ENCODE data around the gene LRTM2.

DNA sequence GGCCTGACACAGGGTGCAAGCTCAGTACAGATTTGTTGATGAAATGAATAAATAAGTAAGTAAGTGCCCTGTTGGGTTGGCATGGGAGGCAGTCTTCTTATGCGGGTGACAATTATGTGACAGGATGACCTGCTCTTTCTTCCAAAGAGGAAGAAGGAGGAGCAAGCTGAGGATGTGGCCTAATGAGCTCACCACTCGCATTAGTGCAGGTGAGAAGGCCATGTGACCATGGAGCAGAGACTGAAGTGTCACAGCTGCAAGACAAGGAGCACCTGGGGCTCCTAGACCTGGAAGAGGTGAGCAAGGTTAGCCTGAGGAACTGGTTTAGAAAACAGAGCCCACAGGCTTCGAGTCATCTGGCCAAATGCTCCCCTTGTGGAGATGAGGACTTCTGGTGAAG is 34.9 kb downstream of the LRTM2 start:
- TF ChIP-seq POLR2A (IDR thresholded peaks at IDR 0.05) (no peak), POLR2AphosphoS5 (IDR thresholded peaks at IDR 0.05) (no peak)
- TF ChIP-seq, protein P1, sequence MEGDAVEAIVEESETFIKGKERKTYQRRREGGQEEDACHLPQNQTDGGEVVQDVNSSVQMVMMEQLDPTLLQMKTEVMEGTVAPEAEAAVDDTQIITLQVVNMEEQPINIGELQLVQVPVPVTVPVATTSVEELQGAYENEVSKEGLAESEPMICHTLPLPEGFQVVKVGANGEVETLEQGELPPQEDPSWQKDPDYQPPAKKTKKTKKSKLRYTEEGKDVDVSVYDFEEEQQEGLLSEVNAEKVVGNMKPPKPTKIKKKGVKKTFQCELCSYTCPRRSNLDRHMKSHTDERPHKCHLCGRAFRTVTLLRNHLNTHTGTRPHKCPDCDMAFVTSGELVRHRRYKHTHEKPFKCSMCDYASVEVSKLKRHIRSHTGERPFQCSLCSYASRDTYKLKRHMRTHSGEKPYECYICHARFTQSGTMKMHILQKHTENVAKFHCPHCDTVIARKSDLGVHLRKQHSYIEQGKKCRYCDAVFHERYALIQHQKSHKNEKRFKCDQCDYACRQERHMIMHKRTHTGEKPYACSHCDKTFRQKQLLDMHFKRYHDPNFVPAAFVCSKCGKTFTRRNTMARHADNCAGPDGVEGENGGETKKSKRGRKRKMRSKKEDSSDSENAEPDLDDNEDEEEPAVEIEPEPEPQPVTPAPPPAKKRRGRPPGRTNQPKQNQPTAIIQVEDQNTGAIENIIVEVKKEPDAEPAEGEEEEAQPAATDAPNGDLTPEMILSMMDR (IDR thresholded peaks at IDR 0.05): no peak
